Stimulated activated memory B cell treated with anti-CD40 and anti-IgM and Interleukin-4, amounts not matched to agents 10 μg/mL and 1 μg/mL and 100 μg/mL, for 72 hours (primary cell): ENCODE results near the gene PRUNE2.

Source experiments
- ATAC-seq: fragments of 150-1000 bp; cut with Tn5 transposase; 2 replicates; pipeline ENCODE4 v1.10.0; 2021
- H3K27ac Mint-ChIP-seq: one replicate; pipeline ENCODE4 v1.8.0; 2022; ENCODE audit warnings: mild to moderate bottlenecking, mixed read lengths
- H3K27me3 Mint-ChIP-seq: one replicate; pipeline ENCODE4 v1.8.0; 2022; ENCODE audit warnings: mixed read lengths
- H3K36me3 Mint-ChIP-seq: one replicate; pipeline ENCODE4 v1.8.0; 2022; ENCODE audit warnings: mixed read lengths
- H3K4me1 Mint-ChIP-seq: one replicate; pipeline ENCODE4 v1.8.0; 2022; ENCODE audit warnings: mixed read lengths
- H3K4me3 Mint-ChIP-seq: one replicate; pipeline ENCODE4 v1.8.0; 2022; ENCODE audit warnings: mild to moderate bottlenecking, moderate library complexity, mixed read lengths
- H3K9me3 Mint-ChIP-seq: one replicate; pipeline ENCODE4 v1.8.0; 2022; ENCODE audit warnings: mixed read lengths

Gene PRUNE2

GRCh38 chr9:76697081-76697480, 208.8 kb downstream of the PRUNE2 start:
- Mint-ChIP-seq H3K36me3 (no peaks in the 10 kb centered on the region), H3K9me3 (no peaks in the 10 kb centered on the region), H3K27ac (no peak overlapping the region), H3K4me3 (no peak overlapping the region), H3K4me1 (peaks cover 3% of the 10 kb centered on the region), H3K27me3 (peaks cover 34% of the 10 kb centered on the region)
- ATAC-seq: no peak

- Mint-ChIP-seq H3K27ac (no peak overlapping the region), H3K36me3 (no peaks in the 10 kb centered on the region), H3K4me1 (peaks cover 9% of the 10 kb centered on the region), H3K4me3 (no peak overlapping the region), H3K9me3 (no peaks in the 10 kb centered on the region), H3K27me3 (peaks cover 57% of the 10 kb centered on the region)
- ATAC-seq: no peak
Observed at GRCh38 chr9:76693912-76694311, 212.0 kb downstream of the PRUNE2 start.

- H3K27me3 Mint-ChIP-seq: peaks cover 60% of the 10 kb centered on the region
- H3K9me3 Mint-ChIP-seq: no peaks in the 10 kb centered on the region
- H3K4me3 Mint-ChIP-seq: no peak overlapping the region
- peaks cover 9% of the 10 kb centered on the region for H3K4me1 Mint-ChIP-seq
- H3K36me3 Mint-ChIP-seq: no peaks in the 10 kb centered on the region
- H3K27ac Mint-ChIP-seq: no peak overlapping the region
- no peak for ATAC-seq
Observed at GRCh38 chr9:76692458-76693129, 213.3 kb downstream of the PRUNE2 start.

- no peak overlapping the region for H3K27ac Mint-ChIP-seq
- no peaks in the 10 kb centered on the region for H3K9me3 Mint-ChIP-seq
- no peaks in the 10 kb centered on the region for H3K36me3 Mint-ChIP-seq
- no peak for ATAC-seq
- peaks cover 60% of the 10 kb centered on the region for H3K27me3 Mint-ChIP-seq
- peaks cover 9% of the 10 kb centered on the region for H3K4me1 Mint-ChIP-seq
- peak overlapping the region; percentile 34 for H3K4me3 Mint-ChIP-seq
Observed at GRCh38 chr9:76691517-76692313, 214.2 kb downstream of the PRUNE2 start.

GRCh38 chr9:76690973-76691370, 214.9 kb downstream of the PRUNE2 start:
- ATAC-seq: no peak
- peaks cover 9% of the 10 kb centered on the region for H3K4me1 Mint-ChIP-seq
- H3K36me3 Mint-ChIP-seq: no peaks in the 10 kb centered on the region
- H3K27me3 Mint-ChIP-seq: peaks cover 54% of the 10 kb centered on the region
- no peaks in the 10 kb centered on the region for H3K9me3 Mint-ChIP-seq
- H3K27ac Mint-ChIP-seq: no peak overlapping the region
- no peak overlapping the region for H3K4me3 Mint-ChIP-seq

- no peak overlapping the region for H3K27ac Mint-ChIP-seq
- H3K9me3 Mint-ChIP-seq: no peaks in the 10 kb centered on the region
- no peak overlapping the region for H3K4me3 Mint-ChIP-seq
- peaks cover 9% of the 10 kb centered on the region for H3K4me1 Mint-ChIP-seq
- H3K27me3 Mint-ChIP-seq: peaks cover 49% of the 10 kb centered on the region
- ATAC-seq: no peak
- no peaks in the 10 kb centered on the region for H3K36me3 Mint-ChIP-seq
Observed at GRCh38 chr9:76690246-76690972, 215.5 kb downstream of the PRUNE2 start.

- H3K4me1 Mint-ChIP-seq: peaks cover 9% of the 10 kb centered on the region
- no peaks in the 10 kb centered on the region for H3K9me3 Mint-ChIP-seq
- H3K27ac Mint-ChIP-seq: no peak overlapping the region
- no peak overlapping the region for H3K4me3 Mint-ChIP-seq
- H3K36me3 Mint-ChIP-seq: no peaks in the 10 kb centered on the region
- ATAC-seq: no peak
- peaks cover 44% of the 10 kb centered on the region for H3K27me3 Mint-ChIP-seq
Observed at GRCh38 chr9:76688471-76689238, 217.3 kb downstream of the PRUNE2 start.

GRCh38 chr9:76687861-76688391, 218.0 kb downstream of the PRUNE2 start:
- Mint-ChIP-seq H3K4me1 (peaks cover 9% of the 10 kb centered on the region), H3K4me3 (no peak overlapping the region), H3K36me3 (no peaks in the 10 kb centered on the region), H3K27ac (no peak overlapping the region), H3K9me3 (no peaks in the 10 kb centered on the region), H3K27me3 (peaks cover 44% of the 10 kb centered on the region)
- ATAC-seq: no peak

GRCh38 chr9:76686756-76687155, 219.2 kb downstream of the PRUNE2 start:
- H3K4me1 Mint-ChIP-seq: peaks cover 3% of the 10 kb centered on the region
- peaks cover 35% of the 10 kb centered on the region for H3K27me3 Mint-ChIP-seq
- no peak overlapping the region for H3K27ac Mint-ChIP-seq
- H3K36me3 Mint-ChIP-seq: no peaks in the 10 kb centered on the region
- ATAC-seq: no peak
- no peaks in the 10 kb centered on the region for H3K9me3 Mint-ChIP-seq
- no peak overlapping the region for H3K4me3 Mint-ChIP-seq

GRCh38 chr9:76684213-76684612, 221.7 kb downstream of the PRUNE2 start:
- ATAC-seq: no peak
- Mint-ChIP-seq H3K36me3 (no peaks in the 10 kb centered on the region), H3K4me3 (no peak overlapping the region), H3K27ac (no peak overlapping the region), H3K4me1 (peaks cover 5% of the 10 kb centered on the region), H3K27me3 (peaks cover 27% of the 10 kb centered on the region), H3K9me3 (peaks cover 4% of the 10 kb centered on the region)

GRCh38 chr9:76681556-76681955, 224.4 kb downstream of the PRUNE2 start:
- H3K4me1 Mint-ChIP-seq: peaks cover 5% of the 10 kb centered on the region
- H3K9me3 Mint-ChIP-seq: peaks cover 4% of the 10 kb centered on the region
- H3K36me3 Mint-ChIP-seq: no peaks in the 10 kb centered on the region
- ATAC-seq: no peak
- H3K4me3 Mint-ChIP-seq: no peak overlapping the region
- H3K27ac Mint-ChIP-seq: no peak overlapping the region
- H3K27me3 Mint-ChIP-seq: peaks cover 9% of the 10 kb centered on the region

GRCh38 chr9:76680716-76681425, 225.0 kb downstream of the PRUNE2 start:
- Mint-ChIP-seq H3K9me3 (peaks cover 4% of the 10 kb centered on the region), H3K27me3 (peaks cover 9% of the 10 kb centered on the region), H3K4me1 (peaks cover 5% of the 10 kb centered on the region), H3K27ac (no peak overlapping the region), H3K4me3 (no peak overlapping the region), H3K36me3 (no peaks in the 10 kb centered on the region)
- ATAC-seq: no peak

- Mint-ChIP-seq H3K27ac (no peak overlapping the region), H3K27me3 (peaks cover 9% of the 10 kb centered on the region), H3K36me3 (no peaks in the 10 kb centered on the region), H3K4me1 (peaks cover 5% of the 10 kb centered on the region), H3K4me3 (no peak overlapping the region), H3K9me3 (peaks cover 4% of the 10 kb centered on the region)
- no peak for ATAC-seq
Observed at GRCh38 chr9:76677481-76678055, 228.3 kb downstream of the PRUNE2 start.

- Mint-ChIP-seq H3K4me1 (peaks cover 5% of the 10 kb centered on the region), H3K27ac (no peak overlapping the region), H3K9me3 (peaks cover 4% of the 10 kb centered on the region), H3K36me3 (no peaks in the 10 kb centered on the region), H3K27me3 (peaks cover 9% of the 10 kb centered on the region), H3K4me3 (no peak overlapping the region)
- no peak for ATAC-seq
Observed at GRCh38 chr9:76676857-76677256, 229.1 kb downstream of the PRUNE2 start.
